ENCODE measurements around the gene APLF.
"Not testable (repeated sequence)": the region's sequence is repeated elsewhere in the genome, so short reads cannot be mapped to it uniquely, and the experiment has no call there.

Gene APLF

DNA sequence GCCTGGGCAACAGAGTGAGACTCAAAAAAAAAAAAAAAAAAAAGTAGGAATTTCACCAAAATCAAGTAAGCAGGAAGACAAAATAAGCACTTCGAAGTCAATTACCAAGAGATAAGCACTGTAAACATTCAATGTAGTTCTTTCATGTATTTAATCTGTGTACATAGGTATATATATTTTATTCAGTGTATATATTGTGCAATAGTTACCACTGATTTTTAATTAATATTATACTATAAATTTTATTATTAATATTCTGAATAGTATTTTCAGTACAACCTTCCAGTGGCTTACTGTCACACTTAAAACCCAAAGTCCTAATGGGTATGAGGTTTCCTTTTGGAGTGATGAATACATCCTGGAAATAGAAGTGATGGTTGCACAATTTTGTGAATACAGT lies 9.1 kb downstream of the APLF start:
- no peak for DNase-seq

DNA sequence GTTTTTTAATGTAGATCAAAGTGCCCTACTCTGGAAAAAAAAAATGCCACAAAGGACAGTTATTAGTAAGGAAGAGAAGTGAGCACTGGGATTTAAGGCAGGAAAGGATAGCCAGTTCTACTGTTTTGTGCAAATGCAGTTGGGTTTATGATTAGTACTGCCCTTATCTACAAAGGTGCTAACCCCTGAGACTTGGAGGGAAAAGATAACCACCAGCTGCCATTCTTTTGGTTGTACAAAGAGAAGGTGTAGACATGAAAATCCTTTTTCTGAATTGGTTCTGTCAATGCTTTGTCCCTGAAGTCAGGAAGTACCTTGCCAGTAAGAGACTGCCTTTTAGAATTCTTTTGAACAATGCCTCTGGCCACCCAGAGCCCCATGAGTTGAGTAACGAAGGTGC lies 11.3 kb downstream of the APLF start:
- DNase-seq: no peak

DNA sequence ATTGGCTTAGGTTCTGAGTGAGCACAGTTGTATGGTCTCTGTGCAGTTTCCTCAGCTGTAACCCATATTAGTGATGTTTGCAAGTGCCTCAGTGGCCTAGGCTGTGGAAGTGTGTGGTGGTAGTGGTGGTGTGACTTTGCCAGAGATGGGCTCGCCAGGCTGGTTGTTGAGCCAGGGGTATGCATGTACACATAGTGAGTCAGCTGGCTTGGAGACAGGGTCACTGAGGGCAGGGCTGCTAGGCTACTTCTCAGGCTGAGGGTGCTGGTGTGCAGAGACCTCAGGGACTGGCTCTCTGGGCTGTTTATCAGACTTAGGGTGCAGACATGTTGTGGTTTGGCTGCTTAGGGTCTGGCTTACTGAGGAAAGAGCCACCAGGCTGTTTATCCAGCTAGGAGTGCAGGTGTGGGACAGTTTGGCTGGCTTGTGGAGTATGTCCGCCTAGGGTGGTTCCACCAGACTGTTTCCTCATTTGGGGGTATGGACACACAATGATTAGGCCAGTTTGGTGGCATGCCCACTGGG lies 15.0 kb downstream of the APLF start:
- DNase-seq: no peak

DNA sequence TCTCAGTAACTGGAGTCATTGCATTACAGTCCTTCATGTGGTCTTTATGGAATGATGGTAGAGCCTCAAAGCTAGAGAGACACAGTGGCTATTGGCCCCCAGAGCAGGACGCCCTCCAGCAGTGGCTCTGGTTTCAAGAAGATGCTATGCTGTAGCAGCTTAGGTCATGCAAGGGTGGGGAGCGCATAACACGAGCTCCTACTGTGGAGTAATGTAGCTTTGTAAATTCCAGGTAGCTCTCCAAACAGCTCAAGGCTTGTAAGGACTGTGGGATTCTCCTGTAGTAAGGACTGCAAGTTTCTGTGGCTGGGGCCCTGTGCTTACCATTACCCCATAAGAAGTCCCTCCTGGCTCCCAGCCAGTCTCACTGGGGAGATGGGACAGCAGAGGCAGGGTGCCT lies 15.6 kb downstream of the APLF start:
- DNase-seq: no peak

DNA sequence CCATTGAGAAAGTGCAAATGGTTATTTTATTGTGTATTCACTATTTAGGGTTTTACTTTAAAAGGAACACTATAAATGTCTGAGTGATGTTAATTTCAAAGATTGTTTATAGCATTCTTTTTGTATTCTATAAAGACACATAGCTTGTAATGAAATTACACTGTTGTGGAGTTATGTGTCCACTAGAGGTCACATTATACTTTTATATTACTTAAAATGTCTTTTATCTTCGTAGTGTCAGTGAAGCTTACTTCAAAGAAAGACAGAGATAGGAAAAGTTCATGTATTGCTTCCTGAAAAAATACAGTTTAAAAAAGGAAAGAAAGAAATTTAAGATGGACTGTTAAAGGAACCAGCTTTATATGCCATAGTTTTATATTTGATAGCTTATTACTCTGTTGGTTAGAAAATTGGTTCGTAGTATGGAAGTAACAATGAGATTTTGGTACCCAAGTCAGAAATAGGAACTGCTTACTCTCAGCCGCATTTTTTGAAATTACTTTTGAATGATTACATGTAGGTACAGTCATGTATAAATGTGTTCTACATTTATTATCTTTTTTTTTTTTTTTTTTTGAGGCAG lies 20.5 kb downstream of the APLF start:
- DNase-seq: peak; percentile 23

DNA sequence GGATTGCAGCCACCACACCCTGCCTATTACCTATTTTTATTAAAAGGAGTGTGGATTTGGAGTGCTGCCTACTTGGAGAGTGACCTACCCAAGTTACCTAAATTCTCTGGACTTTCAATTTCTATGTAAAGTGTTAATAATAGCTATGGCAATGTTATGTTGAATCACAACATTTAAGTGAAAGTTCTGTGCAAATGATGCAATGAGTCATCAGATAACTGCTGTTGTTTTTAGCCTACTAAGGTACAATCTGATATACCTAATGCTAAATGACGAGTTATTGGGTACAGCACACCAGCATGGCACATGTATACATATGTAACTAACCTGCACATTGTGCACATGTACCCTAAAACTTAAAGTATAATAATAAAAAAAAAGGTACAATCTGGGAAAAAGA lies 21.2 kb downstream of the APLF start:
- not testable (repeated sequence) for DNase-seq

DNA sequence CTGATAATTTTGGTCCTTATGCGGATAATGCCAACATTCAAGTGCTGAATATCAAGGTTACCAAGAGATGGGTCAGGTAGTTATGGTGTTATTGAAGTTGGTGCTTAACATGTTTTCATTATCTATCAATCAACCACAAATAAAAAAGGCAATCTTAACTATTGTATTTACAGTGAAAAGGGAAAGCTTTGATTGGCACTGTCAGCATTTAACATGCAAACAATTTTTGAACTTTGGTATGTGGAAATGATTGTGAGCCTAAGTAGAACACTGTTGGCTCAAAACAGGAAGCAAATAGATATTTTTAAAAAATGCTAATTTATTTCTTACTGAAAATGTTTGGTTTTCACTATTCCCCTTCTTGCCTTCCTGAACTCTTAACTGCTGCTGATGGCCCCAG lies 21.9 kb downstream of the APLF start:
- no peak for DNase-seq

DNA sequence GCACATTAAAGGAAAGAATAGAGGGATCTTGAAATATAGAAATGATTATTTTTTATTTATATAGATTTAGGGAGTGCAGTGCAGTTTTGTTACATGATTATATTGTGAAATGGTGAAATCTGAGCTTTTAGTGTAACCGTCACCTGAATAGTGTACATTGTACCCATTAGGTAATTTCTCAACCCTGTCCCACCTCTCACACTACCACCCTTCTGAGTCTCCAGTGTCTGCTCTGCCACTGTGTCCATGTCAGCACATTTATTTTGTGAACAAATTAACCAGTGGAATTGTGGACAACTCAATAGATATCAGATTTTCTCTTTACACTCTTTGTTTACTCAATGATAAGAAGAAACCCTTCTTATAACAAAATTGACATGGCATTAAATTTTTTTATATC lies 24.2 kb downstream of the APLF start:
- no peak for DNase-seq

DNA sequence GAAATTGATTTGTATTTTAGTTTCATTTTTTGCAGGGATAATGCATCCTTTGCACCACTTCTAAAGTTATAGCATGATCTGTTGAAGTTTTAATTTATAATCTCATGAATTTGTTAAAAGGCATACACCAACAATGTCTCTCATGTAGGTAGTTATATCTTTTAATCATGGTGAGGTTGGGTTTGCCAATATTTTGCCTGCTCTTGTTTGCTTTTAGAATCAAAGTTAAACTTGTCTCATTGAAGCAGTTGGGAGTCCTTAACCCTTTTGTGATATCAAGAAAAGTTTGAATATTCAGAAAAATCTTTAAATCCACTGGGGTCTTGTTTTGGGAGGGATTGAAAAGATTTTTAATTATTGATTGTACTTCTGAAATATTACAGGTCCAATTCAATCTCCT lies 31.7 kb downstream of the APLF start:
- DNase-seq: no peak

DNA sequence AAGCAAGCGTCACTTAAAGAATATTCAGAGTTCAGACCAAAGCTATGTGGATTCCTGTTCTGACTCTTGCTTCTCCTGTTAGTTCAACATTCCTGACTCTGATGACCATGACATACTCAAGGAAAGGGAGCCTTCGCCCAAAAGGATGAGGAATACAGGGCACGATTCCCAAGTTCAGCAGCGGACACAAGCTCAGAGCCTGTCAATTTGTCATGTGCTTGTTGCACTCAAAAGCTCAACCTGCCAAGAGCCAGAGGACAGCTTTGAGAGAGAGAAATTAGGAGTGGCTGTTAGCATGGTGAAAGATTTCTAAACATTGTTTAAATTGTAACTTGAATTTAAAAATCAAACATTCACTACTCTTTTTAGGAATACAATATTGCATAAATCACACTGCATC lies 33.3 kb downstream of the APLF start:
- DNase-seq: no peak

DNA sequence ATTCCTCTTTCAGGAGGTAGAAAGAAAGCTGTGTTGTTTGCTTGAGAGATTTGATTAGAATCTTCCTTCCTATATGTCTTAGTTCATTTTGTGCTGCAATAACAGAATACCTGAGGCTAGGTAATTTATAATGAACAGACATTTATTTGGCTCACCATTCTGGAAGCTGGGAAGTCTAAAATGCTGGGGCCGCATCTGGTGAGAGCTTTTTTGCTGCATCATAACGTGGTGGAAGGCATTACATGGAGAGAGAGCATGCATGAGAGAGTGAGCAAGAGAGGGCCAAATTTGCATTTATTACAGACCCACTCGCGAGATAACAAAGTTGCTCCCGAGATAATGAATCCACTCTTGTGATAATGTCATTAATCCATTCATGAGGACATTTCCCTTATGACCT lies 34.4 kb downstream of the APLF start:
- DNase-seq: no peak

DNA sequence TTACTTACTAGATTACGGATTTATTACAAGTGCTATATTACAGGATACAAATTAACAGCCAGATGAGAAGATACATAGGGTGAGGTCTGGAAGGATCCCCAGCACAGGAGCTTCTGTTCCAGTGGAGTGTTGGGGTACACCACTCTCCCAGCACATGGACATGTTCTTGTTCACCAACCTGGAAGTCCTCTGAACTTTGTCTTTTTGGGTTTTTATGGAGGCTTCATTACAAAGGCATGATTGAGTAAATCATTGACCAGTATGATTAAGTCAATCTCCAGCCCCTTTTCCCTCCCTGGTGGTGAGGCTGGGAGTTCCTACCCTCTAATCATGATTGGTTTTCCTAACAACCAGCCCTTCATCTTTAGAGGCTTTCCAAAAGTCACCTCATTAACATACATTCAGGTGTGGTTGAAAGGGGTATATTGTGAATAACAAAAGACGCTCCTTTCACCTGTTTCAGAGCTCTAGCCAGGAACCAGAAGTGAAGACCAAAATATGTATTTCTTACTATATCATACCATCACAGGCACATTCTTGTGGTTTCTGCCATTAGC lies 38.3 kb downstream of the APLF start:
- DNase-seq: no peak

DNA sequence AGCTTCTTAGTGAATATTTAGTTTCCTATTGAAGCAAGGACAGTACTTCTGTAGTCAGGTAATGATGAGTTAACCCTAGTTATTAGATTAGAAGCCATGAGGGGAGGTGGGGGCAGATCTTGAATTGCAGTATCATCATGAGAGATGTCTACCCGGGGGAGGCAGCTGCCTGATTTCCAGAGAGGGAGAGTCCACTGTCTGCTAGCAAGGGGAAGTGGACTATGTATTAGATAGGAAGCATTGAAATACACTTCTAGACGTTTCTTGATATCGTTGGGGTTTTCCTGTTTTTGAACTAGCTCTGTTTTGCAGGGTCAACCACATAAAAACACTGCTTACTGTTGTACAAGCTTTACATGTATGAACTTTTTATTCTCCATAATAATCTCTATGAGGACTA lies 38.8 kb downstream of the APLF start:
- DNase-seq: no peak

DNA sequence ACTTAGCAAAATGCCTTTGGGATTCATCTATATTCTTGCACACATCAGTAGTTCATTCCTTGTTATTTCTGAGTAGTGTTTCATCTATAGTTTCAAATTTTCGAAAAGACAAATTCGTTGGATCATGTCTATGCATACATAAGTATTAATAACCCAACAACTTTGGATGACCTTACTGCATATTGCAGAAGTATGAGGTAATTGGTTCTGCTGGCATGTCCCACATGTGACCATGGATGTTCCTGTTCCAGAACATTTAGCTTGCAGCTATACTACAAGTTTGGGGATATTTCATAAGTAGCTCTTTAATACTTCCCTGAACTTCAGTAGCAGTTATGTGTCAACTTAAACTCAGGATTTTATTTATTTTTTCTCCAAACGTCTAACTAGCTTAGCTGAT lies 44.9 kb downstream of the APLF start:
- no peak for DNase-seq

DNA sequence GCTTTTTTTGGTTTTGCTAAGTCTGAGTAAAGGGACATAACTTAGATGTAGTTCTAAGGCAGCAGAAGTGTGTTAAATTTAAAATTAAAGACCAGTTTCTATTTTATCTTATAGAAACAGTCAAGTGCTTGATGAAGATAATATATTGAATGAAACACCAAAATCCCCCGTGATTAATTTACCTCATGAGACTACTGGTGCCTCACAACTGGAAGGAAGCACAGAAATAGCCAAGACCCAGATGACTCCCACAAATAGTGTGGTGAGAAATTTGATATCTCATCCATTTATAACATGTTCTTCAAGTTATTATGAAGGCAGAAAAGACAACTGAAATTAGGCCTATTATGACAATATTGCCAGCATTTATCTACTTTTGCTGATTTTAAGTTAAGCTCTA lies 45.6 kb downstream of the APLF start:
- no peak for DNase-seq

DNA sequence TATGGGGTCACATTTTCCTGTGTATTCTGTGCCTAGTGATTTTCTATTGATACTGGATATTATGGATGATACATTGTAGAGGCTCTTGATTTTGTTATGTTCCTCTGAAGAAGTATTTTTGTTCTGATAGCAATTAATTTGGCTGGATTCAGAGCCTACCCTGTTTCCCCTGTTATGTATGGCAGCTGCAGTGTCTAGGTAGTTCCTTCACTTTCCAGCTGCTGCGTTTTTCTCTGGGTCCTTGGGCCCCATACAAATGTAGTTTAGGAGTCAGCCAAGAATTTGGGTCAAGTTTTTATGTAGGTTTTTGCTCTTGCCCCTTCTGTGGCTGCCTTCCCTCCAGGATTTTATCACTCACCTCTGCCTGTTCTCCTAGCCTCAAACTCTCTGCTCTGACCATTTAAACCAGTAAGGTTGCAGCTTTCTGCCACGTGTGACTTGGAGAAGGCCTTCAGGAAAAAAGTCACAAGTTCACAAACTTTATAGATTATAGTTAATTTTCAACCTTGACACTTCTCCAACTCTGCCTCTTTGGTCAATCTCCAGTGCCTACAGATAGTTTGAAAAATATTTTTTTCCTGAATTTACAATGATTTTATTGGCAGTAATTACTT lies 47.0 kb downstream of the APLF start:
- no peak for DNase-seq

DNA sequence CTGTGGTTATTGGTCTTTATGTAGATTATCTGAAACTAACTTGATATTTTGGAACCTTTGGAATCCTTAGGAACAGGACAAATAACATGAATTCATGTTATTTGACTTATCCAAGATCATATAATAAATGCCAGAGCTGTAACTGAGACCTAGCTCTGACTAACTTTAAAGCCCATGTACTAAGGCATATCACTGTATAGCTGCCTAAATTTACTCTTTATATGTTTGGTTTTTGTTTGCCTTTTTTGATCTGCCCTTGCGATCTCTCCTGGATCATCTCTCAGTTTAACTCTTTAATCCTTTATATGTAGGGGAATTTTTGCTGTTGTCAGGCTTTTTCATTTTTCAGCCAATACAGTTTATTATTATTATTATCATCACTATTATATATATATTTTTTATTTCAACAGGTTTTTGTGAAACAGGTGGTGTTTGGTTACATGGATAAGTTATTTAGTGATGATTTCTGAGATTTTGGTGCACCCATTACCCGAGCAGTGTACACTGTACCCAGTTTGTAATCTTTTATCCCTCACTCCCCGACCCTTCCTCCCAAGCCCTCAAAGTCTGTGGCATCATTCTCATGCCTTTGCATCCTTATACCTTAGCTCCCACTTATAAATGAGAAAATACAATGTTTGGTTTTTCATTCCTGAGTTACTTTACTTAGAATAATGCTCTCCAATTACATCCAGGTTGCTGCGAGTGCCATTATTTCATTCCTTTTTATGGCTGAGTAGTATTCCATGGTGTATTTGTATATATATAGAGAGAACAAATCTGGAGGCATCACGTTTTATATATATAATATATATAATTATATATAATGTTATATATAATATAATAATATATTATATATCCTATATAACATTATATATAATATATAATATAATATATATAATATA lies 48.9 kb downstream of the APLF start:
- no peak for DNase-seq

DNA sequence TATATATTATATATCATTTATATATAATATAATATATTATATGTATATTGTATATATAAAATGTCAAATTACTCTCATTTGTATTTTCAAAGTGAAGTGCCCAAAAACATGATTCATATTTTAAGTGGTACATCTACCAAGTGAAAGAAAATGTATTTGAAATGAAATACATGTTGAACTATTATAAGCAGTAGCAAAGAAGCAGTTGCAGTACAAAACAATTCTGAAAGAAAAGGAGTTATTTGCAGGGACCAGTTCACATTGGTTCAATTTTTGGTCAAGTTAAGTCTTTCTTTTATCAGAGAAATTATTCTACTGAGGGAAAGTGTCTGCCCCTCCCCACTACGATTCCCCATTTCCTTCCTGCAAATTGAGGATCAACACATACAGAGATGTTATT lies 51.9 kb downstream of the APLF start:
- no peak for DNase-seq

DNA sequence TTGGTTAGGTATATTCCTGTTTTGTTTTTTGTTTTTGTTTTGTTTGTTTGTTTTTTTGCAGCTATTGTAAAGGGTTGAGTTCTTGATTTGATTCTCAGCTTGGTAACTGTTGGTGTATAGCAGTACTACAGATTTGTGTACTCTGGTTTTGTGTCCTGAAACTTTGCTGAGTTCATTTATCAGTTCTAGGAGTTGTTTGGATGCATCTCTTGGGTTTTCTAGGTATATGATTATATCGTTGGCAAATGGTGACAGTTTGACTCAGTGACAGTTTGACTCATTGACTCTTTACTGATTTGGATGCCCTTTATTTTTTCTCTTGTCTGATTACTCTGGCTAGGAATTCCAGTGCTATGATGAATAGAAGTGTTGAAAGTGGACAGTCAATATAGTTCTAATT lies 53.7 kb downstream of the APLF start:
- DNase-seq: no peak

DNA sequence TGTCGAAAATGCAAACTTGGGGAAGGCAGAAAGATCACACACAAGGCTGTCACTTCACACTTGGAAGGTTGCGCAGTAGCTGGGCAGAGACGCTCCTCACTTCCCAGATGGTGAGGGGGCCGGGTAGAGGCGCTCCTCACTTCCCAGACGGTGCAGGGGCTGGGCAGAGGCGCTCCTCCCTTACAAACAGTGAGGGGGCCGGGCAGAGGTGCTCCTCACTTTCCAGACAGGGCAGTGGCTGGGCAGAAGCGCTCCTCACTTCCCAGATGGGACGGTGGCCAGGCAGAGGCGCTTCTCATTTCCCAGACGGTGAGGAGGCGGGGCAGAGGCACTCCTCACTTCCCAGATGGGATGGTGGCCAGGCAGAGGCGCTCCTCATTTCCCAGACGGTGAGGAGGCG lies 59.6 kb downstream of the APLF start:
- not testable (repeated sequence) for DNase-seq

DNA sequence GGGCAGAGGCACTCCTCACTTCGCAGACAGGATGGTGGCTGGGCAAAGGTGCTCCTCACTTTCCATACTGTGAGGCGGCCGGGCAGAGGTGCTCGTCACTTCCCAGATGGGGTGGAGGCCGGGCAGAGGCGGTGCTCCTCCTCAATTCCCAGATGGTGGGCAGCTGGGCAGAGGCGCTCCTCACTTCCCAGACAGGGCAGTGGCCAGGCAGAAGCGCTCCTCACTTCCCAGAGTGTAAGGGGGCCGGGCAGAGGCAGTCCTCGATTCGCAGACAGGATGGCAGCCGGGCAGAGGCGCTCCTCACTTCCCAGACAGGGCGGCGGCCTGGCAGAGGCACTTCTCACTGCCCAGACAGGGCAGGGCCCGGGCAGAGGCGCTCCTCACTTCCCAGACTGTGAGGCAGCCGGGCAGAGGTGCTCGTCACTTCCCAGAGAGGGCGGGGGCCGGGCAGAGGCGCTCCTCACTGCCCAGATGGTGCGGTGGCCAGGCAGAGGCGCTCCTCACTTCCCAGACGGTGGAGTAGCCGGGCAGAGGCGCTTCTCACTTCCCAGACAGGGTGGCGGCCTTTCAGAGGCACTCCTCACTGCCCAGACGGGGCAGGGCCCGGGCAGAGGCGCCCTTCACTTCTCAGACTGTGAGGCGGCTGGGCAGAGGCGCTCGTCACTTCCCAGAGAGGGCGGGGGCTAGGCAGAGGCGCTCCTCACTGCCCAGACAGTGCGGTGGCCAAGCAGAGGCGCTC lies 60.1 kb downstream of the APLF start:
- not testable (repeated sequence) for DNase-seq

DNA sequence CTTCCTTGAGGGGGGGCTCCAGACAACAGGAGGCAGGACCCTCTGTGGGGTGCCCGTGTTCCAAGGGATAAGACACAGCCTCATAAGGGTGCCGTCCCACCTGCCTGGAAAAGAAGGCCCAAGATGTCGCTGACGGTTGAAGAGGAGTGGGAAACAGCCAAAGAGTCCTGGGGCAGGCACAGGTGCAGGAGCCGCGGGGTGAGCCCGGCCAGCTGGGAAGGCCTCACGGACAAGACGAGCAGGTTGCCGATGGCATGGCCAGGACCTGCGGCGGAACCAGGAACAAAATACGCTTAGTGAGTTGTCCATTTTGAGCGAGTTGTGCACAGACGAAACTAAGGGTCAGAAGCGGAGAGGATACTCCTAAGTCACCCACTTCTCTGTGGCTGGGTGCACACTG lies 61.8 kb downstream of the APLF start:
- not testable (repeated sequence) for DNase-seq

DNA sequence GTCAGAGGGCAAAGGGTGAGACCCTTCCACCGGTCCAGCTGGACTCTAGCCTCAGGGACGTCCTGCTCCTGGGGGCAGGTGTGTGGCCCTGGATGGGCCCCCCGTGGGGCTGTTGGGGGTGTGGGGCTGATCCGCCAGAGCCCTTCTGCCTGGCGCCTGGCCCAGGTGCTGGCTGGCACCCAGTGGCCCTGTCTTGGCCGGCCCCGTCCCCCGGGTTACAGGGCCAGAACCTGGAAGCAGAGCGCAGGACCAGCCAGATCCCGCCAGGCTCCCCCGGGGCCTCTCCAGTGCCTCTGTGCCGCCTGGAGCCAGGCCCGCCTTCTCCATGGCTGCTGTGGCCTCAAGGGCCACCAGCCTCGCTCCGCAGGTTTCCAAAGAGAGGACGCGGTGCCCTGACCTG lies 62.3 kb downstream of the APLF start:
- not testable (repeated sequence) for DNase-seq

Measured in fibroblast of skin of right quadriceps (primary cell).